Vagina (tissue), 2 donors: ENCODE results near the gene TAF11L7. TPM values are rescaled to one million over a fixed set of nuclear protein-coding genes. Genes with fewer than 3 reads are reported as not detected.
"Not testable (repeated sequence)": the region's sequence is repeated elsewhere in the genome, so short reads cannot be mapped to it uniquely, and the experiment has no call there.

Experiments used
- DNase-seq, 2 donors: peaks; one replicate each; pipeline ENCODE4 v3.0.0-alpha.2; 2017; ENCODE audit errors: extremely low spot score in 2 of 2
- H3K27ac ChIP-seq: fragments of 200-600 bp; sonication (generic); one replicate; pipeline ENCODE4 v1.5.1; 2019
- H3K27me3 ChIP-seq: fragments of 200-600 bp; sonication (generic); one replicate; pipeline ENCODE4 v1.5.1; 2019
- H3K36me3 ChIP-seq, 2 donors: fragments of 200-600 bp; sonication (generic); one replicate each; pipeline ENCODE4 v1.5.1; 2017 to 2019
- H3K4me1 ChIP-seq: fragments of 200-600 bp; sonication (generic); one replicate; pipeline ENCODE4 v1.5.1; 2019
- H3K4me3 ChIP-seq, 2 donors: fragments of 200-600 bp; sonication (generic); 1 replicate in 1 of 2; 2 replicates in 1 of 2; pipeline ENCODE4 v1.5.1; 2016 to 2019
- H3K9me3 ChIP-seq: fragments of 200-600 bp; sonication (generic); one replicate; pipeline ENCODE4 v1.5.1; 2019
- CTCF ChIP-seq, 3 experiments: fragments of 450-650 bp in 2 of 3; fragments of 200-600 bp in 1 of 3; sonication (generic) in 1 of 3; IDR thresholded peaks; one replicate each; pipeline ENCODE4 v1.5.1; 2017 to 2019; ENCODE audit warnings: antibody characterized with exemption in 3 of 3, mild to moderate bottlenecking in 2 of 3, moderate library complexity in 2 of 3
- POLR2A ChIP-seq, 2 donors: fragments of 450-650 bp; IDR thresholded peaks; one replicate each; pipeline ENCODE4 v1.6.1; 2017; ENCODE audit warnings: antibody characterized with exemption in 2 of 2, mild to moderate bottlenecking in 2 of 2, moderate library complexity in 2 of 2
- POLR2AphosphoS5 ChIP-seq, 2 donors: sonication (generic); formaldehyde crosslinking; IDR thresholded peaks; one replicate each; pipeline ENCODE4 v1.9.0; 2017; ENCODE audit warnings: antibody characterized with exemption in 2 of 2, mild to moderate bottlenecking in 2 of 2, low read depth in 1 of 2; ENCODE audit not compliant: insufficient read depth in 1 of 2
- intact Hi-C: fragments of 100-400 bp; cut with DNase I; formaldehyde crosslinking; loops from one replicate; pipeline ENCODE4 v1.15.1; 2023
- small RNA-seq: library from RNA; depleted of rRNA; stranded (forward); fragments of <200 nt; gene quantifications from one replicate; pipeline ENCODE3, GENCODE V24; 2016
- total RNA-seq: library from RNA; depleted of rRNA; stranded (reverse); fragments of >200 nt; gene quantifications from one replicate; pipeline ENCODE4 v1.2.3, GENCODE V29; 2016

Gene TAF11L7
- total RNA-seq, 1 donor from 2014 or later: not detected

DNA sequence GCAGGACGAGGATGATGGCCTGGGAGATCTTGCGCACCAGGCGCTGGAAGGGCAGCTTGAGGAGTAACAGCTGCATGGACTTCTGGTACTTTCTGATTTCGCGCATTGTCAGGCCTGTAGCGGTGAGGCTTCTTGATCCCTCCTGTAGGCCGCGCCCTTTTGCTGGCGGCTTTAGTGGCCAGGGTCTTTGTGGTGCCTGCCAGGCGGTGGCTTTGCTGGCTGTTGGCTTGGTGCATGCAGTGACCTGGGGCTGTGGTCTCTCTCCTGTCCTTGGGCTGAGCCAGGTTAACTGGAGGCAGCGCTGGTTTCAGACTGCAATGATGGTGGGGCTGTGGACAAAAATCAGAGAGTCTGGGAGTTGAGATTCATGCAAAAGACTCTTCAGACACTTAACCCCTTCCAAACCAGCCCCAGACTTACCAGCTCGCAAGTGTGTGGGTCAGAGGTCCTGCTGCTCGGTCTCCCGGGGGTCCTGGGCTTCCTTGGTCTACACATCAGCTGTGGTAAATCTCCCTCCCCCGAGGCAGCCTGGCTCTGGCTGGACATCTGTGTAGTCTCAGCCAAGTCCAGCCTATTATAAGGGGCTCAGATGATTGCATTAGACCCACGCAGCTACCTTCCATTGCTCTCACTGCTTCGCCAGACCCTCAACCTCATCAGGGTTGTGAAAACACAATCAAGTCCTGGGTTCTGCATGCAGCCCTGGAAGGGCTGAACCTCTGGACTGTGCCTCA lies 29.5 kb upstream of the TAF11L7 start:
- Histone ChIP-seq H3K27ac (no peak overlapping the region), H3K36me3 (no peaks in the 10 kb centered on the region), H3K27me3 (no peaks in the 10 kb centered on the region), H3K9me3 (no peaks in the 10 kb centered on the region), H3K4me3 (no peak overlapping the region), H3K4me1 (no peaks in the 10 kb centered on the region)
- no peak for TF ChIP-seq POLR2AphosphoS5 (IDR thresholded peaks at IDR 0.05; ENCODE audit: insufficient read depth in 1 of 2, low read depth in 1 of 2)
- no peak for TF ChIP-seq POLR2A (IDR thresholded peaks at IDR 0.05)
- no peak for TF ChIP-seq CTCF (IDR thresholded peaks at IDR 0.05)
- intact Hi-C loops: no loop called here
- no peak for DNase-seq

GRCh38 chr5:17610092-17610491 lies 24.5 kb upstream of the TAF11L7 start, which contains the start of gene TAF11L12:
Gene TAF11L12, plus strand, starts transcription at chr5:17610392.
- intact Hi-C loops, H3K4me1 ChIP-seq, DNase-seq, H3K27me3 ChIP-seq, H3K9me3 ChIP-seq, H3K27ac ChIP-seq, H3K4me3 ChIP-seq, H3K36me3 ChIP-seq: not testable (repeated sequence)

DNA sequence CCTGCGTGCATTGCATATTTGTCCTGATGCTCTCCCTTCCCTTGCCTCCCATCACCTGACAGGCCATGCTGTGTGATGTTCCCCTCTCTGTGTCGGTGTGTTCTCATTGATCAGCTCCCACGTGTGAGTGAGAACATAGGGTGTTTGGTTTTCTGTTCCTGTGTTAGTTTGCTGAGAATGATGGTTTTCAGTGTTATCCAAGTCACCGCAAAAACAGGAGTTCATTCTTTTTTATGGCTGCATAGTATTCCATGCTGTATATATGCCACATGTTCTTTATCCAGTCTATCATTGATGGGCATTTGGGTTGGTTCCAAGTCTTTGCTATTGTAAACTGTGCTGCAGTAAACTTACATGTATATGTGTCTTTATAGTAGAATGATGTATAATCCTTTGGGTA lies 21.9 kb upstream of the TAF11L7 start:
- H3K27ac ChIP-seq, H3K9me3 ChIP-seq, H3K36me3 ChIP-seq, intact Hi-C loops, H3K27me3 ChIP-seq, H3K4me1 ChIP-seq, DNase-seq, H3K4me3 ChIP-seq: not testable (repeated sequence)

GRCh38 chr5:17604951-17605350 lies 19.4 kb upstream of the TAF11L7 start:
- no peaks in the 10 kb centered on the region for H3K36me3 ChIP-seq
- intact Hi-C loops: no loop called here

GRCh38 chr5:17603880-17604279 lies 18.3 kb upstream of the TAF11L7 start, which contains the start of gene TAF11L11:
Gene TAF11L11, plus strand, starts transcription at chr5:17604183.
- H3K4me3 ChIP-seq, DNase-seq, H3K27ac ChIP-seq, H3K9me3 ChIP-seq, H3K4me1 ChIP-seq, H3K27me3 ChIP-seq, intact Hi-C loops, H3K36me3 ChIP-seq: not testable (repeated sequence)

More at GRCh38 chr5:17604951-17605350, 19.4 kb upstream of the TAF11L7 start:
- Histone ChIP-seq H3K9me3 (no peaks in the 10 kb centered on the region), H3K4me1 (no peaks in the 10 kb centered on the region), H3K27me3 (no peaks in the 10 kb centered on the region), H3K4me3 (no peak overlapping the region), H3K27ac (no peak overlapping the region)
- TF ChIP-seq POLR2A (IDR thresholded peaks at IDR 0.05) (no peak), POLR2AphosphoS5 (IDR thresholded peaks at IDR 0.05; ENCODE audit: insufficient read depth in 1 of 2, low read depth in 1 of 2) (no peak), CTCF (IDR thresholded peaks at IDR 0.05) (no peak)
- no peak for DNase-seq

DNA sequence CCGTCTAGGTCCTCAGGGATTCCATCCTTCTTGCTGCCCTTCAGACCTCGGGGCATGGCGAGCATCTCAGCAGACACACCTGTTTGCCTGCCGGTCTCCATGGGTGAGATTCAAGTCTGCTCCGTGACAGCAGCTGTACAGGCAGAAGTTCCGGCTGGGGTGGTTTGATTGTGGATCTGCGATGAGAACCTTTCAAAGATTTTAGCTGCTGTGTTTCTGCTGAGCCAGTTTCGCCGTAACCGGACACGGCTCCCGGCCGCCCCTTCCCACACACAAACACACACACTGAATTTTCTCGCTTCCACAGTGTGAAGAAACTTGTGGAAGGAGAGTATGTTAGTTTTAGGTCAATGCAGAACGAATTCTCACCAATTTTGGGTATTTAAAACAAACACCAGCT lies 12.2 kb upstream of the TAF11L7 start, which contains the start of gene TAF11L10:
Gene TAF11L10 (minus strand): TSS at position 101 of the 400 bp plus-strand sequence.
- H3K4me1 ChIP-seq, H3K4me3 ChIP-seq, H3K9me3 ChIP-seq, intact Hi-C loops, DNase-seq, H3K27ac ChIP-seq, H3K36me3 ChIP-seq, H3K27me3 ChIP-seq: not testable (repeated sequence)

DNA sequence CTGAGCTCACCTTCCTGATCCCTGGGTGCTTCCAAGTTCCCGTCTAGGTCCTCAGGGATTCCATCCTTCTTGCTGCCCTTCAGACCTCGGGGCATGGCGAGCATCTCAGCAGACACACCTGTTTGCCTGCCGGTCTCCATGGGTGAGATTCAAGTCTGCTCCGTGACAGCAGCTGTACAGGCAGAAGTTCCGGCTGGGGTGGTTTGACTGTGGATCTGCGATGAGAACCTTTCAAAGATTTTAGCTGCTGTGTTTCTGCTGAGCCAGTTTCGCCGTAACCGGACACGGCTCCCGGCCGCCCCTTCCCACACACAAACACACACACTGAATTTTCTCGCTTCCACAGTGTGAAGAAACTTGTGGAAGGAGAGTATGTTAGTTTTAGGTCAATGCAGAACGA lies 8.7 kb upstream of the TAF11L7 start, which contains the start of gene TAF11L9:
Gene TAF11L9 (minus strand): TSS at position 140 of the 400 bp plus-strand sequence.
- intact Hi-C loops, H3K27ac ChIP-seq, H3K36me3 ChIP-seq, DNase-seq, H3K4me3 ChIP-seq, H3K4me1 ChIP-seq, H3K9me3 ChIP-seq, H3K27me3 ChIP-seq: not testable (repeated sequence)

DNA sequence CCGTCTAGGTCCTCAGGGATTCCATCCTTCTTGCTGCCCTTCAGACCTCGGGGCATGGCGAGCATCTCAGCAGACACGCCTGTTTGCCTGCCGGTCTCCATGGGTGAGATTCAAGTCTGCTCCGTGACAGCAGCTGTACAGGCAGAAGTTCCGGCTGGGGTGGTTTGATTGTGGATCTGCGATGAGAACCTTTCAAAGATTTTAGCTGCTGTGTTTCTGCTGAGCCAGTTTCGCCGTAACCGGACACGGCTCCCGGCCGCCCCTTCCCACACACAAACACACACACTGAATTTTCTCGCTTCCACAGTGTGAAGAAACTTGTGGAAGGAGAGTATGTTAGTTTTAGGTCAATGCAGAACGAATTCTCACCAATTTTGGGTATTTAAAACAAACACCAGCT lies 5.3 kb upstream of the TAF11L7 start, which contains the start of gene TAF11L8:
Gene TAF11L8 (minus strand): TSS at position 101 of the 400 bp plus-strand sequence.
- DNase-seq, H3K4me1 ChIP-seq, H3K4me3 ChIP-seq, H3K27ac ChIP-seq, intact Hi-C loops, H3K9me3 ChIP-seq, H3K27me3 ChIP-seq, H3K36me3 ChIP-seq: not testable (repeated sequence)

Small RNA genes within 50 kb of the gene (small RNA-seq; reads per million reads assigned to genes)
- not detected for gene AC233724.3
- not detected for gene AC233724.6
- not detected for gene AC233724.7

Other genes with a start within 250 kb of the TAF11L7 start
- not detected for gene TAF11L2, start 87.5 kb downstream of the TAF11L7 start, total RNA-seq
- not detected for gene TAF11L3, start 67.4 kb downstream of the TAF11L7 start, total RNA-seq
- gene TAF11L4, start 64.0 kb downstream of the TAF11L7 start, total RNA-seq: not detected
- gene TAF11L5, start 60.5 kb downstream of the TAF11L7 start, total RNA-seq: not detected
- not detected for gene TAF11L6, start 57.1 kb downstream of the TAF11L7 start, total RNA-seq
- not detected for gene TAF11L8, start 5.2 kb upstream of the TAF11L7 start, total RNA-seq
- gene TAF11L9, start 8.6 kb upstream of the TAF11L7 start, total RNA-seq: not detected
- not detected for gene TAF11L10, start 12.1 kb upstream of the TAF11L7 start, total RNA-seq
- gene TAF11L11, start 18.4 kb upstream of the TAF11L7 start, total RNA-seq: not detected
- not detected for gene TAF11L12, start 24.6 kb upstream of the TAF11L7 start, total RNA-seq
- gene TAF11L13, start 46.3 kb upstream of the TAF11L7 start, total RNA-seq: not detected
- not detected for gene TAF11L14, start 48.7 kb upstream of the TAF11L7 start, total RNA-seq